GM19035 (cell line): ENCODE data around the gene PHKA2.
"Not testable (repeated sequence)": the region's sequence is repeated elsewhere in the genome, so short reads cannot be mapped to it uniquely, and the experiment has no call there.

Experiments
- ATAC-seq: cut with Tn5 transposase; IDR thresholded peaks from one replicate; pipeline ENCODE4 v1.9.1; 2021; ENCODE audit not compliant: unreplicated experiment

The PHKA2 gene

DNA sequence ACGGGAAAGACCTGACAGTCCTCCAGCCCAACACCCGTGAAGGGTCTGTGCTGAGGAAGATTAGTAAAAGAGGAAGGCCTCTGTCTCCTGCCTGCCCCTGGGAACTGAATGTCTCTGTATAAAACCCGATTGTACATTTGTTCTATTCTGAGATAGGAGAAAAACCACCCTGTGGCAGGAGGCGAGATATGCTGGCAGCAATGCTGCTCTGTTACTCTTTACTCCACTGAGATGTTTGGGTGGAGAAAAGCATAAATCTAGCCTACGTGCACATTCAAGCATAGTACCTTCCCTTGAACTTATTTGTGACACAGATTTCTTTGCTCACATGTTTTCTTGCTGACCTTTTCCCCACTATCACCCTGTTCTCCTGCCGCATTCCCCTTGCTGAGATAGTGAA is 3.7 kb downstream of the PHKA2 start:
- not testable (repeated sequence) for ATAC-seq

DNA sequence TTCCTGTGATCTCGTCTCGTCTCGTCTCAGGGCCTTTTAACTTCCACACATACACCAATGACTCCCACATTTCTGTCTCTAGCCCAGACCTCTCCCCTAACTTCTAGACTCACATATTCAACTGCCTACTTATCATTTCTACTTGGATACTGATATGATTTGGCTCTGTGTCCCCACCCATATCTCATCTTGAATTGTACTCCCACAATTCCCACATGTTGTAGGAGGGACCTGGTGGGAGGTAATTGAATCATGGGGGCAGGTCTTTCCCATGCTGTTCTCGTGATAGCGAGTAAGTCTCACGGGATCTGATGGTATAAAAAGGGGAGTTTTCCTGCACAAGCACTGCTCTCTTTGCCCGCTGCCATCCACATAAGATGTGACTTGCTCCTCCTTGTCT is 8.9 kb downstream of the PHKA2 start:
- no peak for ATAC-seq

DNA sequence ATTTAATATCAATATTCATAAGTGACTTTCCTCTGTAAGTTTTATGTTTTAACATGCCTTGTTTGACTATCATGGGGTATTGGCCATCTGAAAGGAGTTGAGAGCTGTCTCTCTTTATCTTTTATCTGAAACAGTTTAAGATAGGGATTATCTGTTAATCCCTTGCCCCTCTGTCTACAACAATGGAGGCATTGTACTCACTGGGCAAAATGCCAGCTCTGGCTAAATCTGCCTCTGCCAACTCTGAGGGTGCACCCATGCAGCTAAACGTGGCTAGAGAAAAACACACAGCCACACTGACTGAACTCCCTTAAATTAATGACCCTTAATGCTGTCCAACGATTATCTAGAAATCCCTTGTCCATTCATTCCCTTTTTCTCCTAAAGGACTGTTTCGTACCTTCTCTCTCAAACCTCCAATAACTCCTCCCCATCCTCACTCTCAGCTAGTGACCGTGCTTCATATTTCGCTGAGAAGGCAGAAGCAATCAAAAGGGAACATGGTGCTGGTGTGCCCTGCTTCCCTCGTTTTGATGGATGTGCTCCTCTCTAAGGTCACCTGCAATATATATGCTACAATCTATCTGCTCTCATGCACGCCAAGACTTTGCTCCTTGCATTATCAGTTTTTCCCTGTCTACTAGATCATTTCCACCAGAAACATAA is 10.3 kb downstream of the PHKA2 start:
- ATAC-seq, result no peak

DNA sequence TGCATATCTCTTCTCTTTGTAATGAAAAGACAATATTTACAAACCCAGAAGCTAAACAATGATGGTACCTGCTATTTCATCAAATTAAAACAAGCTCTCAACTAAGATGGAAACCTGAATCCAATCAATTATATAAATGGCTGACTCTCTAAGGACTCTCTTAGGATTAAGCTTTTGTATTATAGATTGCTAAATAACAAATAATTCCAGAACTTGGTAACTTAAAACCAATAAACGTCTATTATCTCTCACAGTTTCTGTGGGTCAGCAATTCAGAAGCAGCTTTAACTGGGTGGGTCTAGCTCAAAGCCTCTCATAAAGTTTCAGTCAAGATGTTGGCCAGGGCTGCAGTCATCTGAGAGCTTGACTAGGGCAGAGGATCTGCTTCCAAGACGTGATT is 12.4 kb downstream of the PHKA2 start:
- no peak for ATAC-seq

GRCh38 chrX:18970465-18970864 is 13.4 kb downstream of the PHKA2 start:
- no peak for ATAC-seq

DNA sequence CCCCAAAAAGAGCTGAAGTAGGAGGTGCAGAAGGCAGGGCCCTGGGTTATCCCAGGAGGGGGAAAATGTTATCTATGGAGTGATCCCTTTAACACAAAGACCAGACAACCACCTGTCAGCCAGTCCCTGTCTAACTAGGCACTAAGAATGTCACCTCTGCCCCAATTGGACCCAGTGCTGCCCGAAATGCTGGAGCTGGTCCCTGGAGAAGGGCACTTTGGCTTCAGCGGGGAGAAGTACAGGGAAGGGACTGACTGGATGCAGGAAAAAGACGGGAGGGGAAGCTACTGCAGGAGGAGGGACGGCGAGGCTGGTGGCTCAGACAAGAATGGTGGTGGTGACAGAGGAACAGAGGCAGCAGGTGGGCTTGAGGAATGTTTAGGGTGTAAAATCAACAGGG is 17.3 kb downstream of the PHKA2 start:
- ATAC-seq, result no peak

DNA sequence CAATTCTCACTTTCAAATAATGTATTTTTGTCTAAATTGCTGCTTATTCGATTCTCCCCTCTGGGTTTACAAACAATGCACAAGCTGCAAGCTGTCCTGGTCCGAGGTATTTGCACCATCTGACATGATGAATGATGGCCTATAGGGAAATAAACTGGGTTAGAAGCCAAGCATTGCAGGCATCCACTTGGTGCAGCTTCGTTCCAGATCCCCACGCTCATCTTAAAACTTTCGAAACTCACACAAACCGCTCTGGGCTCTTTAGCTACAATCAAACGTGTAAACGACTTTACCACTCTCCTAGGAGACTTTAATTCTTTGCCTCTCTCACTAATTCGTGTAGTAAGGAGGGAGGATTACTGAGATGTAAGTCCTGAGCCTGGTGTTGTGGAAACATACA is 19.0 kb downstream of the PHKA2 start:
- ATAC-seq, result no peak

DNA sequence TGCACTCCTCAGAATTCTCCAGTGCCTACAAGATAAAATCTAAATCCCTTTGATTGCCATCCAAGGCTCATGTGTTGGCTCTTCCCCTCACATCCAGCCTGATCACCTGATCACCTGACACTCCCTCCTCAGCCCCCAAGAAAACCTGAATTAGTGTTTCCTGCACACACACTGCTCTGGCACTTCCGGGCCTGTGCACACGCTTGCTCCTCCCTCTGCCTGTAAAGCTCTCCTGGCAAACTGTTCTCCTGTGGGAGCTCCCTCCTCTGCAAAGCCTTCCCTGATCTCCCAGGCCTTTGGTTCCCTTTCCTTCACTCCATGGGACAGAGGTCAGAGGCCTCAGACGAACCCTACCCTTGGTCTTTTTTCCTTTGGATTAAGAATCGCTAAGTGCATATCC is 19.9 kb downstream of the PHKA2 start:
- no peak for ATAC-seq

GRCh38 chrX:18962329-18962728 is 21.6 kb downstream of the PHKA2 start:
- no peak for ATAC-seq

DNA sequence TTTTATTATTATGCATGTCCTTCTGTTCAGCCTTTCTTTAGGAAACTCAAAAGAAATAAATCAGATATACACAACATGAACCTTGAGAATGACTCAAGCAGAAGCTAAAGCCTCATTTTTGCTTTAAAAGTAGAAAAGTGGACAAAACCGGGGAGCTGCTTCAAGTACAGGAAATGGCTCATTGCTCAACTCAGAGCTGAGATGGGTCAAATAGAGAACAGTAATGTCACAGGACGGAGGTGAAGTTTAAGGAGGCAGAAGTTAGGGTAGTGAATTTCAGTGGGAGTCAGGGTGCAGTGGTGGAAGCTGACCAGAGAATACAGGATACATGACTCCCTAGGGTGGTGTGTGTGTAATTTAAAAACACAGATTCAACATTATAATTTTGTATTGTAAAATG is 22.2 kb downstream of the PHKA2 start:
- no peak for ATAC-seq

- ATAC-seq, result no peak
Measured at GRCh38 chrX:18956303-18957032, 27.4 kb downstream of the PHKA2 start.

- no peak for ATAC-seq
Measured at GRCh38 chrX:18955676-18956075, 28.2 kb downstream of the PHKA2 start.

GRCh38 chrX:18951032-18951431 is 32.9 kb downstream of the PHKA2 start:
- ATAC-seq, result no peak

GRCh38 chrX:18949944-18950301 is 34.0 kb downstream of the PHKA2 start:
- no peak for ATAC-seq

GRCh38 chrX:18949291-18949943 is 34.5 kb downstream of the PHKA2 start:
- ATAC-seq, result no peak

GRCh38 chrX:18946611-18947010 is 37.3 kb downstream of the PHKA2 start:
- no peak for ATAC-seq

DNA sequence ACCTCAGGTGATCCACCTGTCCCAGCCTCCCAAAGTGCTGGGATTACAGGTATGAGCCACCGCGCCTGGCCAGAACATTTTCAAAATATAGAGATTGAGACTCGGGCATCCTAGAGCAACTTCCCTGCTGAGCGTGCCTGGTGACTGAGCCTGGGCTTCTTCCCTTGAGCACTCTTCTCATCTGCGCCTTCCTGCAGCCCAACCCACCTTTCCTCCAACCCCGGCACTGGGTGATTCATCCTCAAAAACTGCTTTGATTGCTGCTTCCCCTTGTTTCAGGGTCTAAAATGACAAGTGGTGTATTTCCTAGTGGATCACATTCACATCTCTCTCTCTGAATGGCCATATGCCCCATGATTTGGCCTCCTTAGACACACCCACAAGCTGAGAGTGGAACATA is 37.8 kb downstream of the PHKA2 start:
- ATAC-seq, result no peak

GRCh38 chrX:18945483-18945882 is 38.4 kb downstream of the PHKA2 start:
- ATAC-seq, result no peak

DNA sequence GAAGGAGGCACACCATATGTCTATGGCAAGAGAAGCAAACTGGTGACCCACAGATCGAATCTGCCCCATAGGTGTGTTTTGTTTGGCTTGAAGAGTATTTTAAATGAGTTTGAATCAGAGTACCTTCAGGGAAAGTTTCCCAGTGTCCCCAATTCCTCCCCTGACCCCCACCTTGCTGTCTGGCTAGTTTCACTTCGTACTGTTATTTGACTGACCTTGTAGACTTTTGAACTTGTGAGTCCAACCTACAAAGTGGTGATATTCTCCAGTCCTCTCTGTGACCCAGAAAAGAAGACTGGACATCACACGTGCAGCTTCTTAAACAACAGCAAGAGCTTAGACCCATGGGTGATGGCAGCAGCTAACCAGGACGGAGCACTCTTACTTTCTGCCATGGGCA is 39.4 kb downstream of the PHKA2 start:
- no peak for ATAC-seq

GRCh38 chrX:18941896-18942295 is 42.0 kb downstream of the PHKA2 start:
- no peak for ATAC-seq

GRCh38 chrX:18938710-18939109 is 45.2 kb downstream of the PHKA2 start:
- ATAC-seq, result no peak

- ATAC-seq, result no peak
Measured at GRCh38 chrX:18937173-18937572, 46.7 kb downstream of the PHKA2 start.
